Smooth muscle cell of the brain vasculature (primary cell): ENCODE measurements around the gene DEAF1.

Source experiments
- DNase-seq: peaks from one replicate; pipeline ENCODE4 v3.0.0-alpha.2; 2012; ENCODE audit warnings: low read depth, low spot score

Gene DEAF1

GRCh38 chr11:721741-722345, 26.8 kb upstream of the DEAF1 start:
- no peak for DNase-seq

- no peak for DNase-seq
Observed at GRCh38 chr11:721247-721740, 26.3 kb upstream of the DEAF1 start.

GRCh38 chr11:720642-721246, 25.7 kb upstream of the DEAF1 start:
- DNase-seq: no peak

- DNase-seq: no peak
Observed at GRCh38 chr11:720017-720641, 25.1 kb upstream of the DEAF1 start.

- no peak for DNase-seq
Observed at GRCh38 chr11:719214-720016, 24.4 kb upstream of the DEAF1 start.

- no peak for DNase-seq
Observed at GRCh38 chr11:714436-714835, 19.4 kb upstream of the DEAF1 start.

- DNase-seq: no peak
Observed at GRCh38 chr11:709109-709997, 14.3 kb upstream of the DEAF1 start.

GRCh38 chr11:708511-708910, 13.5 kb upstream of the DEAF1 start:
- no peak for DNase-seq

- no peak for DNase-seq
Observed at GRCh38 chr11:707817-708420, 12.9 kb upstream of the DEAF1 start.

GRCh38 chr11:706957-707816, 12.2 kb upstream of the DEAF1 start:
- DNase-seq: no peak

GRCh38 chr11:706439-706956, 11.5 kb upstream of the DEAF1 start:
- DNase-seq: no peak

GRCh38 chr11:705646-706438, 10.8 kb upstream of the DEAF1 start, which contains the start of gene EPS8L2:
Gene EPS8L2 (plus strand): TSS chr11:706231. CDS start chr11:709408, 3,177 bp downstream.
- DNase-seq: no peak

GRCh38 chr11:704781-705645, 10.0 kb upstream of the DEAF1 start:
- no peak for DNase-seq

- DNase-seq: no peak
Observed at GRCh38 chr11:704228-704674, 9.2 kb upstream of the DEAF1 start.

- DNase-seq: no peak
Observed at GRCh38 chr11:703506-703905, 8.5 kb upstream of the DEAF1 start.

GRCh38 chr11:702462-703461, 7.7 kb upstream of the DEAF1 start:
- no peak for DNase-seq
